ENCODE results near the gene STK39. TPM values are rescaled to one million over a fixed set of nuclear protein-coding genes. Genes with fewer than 3 reads are reported as not detected.

STK39 gene
- total RNA-seq, 3 donors from 2014 or later: 36.4 to 57.5 (median 52.5) TPM

DNA sequence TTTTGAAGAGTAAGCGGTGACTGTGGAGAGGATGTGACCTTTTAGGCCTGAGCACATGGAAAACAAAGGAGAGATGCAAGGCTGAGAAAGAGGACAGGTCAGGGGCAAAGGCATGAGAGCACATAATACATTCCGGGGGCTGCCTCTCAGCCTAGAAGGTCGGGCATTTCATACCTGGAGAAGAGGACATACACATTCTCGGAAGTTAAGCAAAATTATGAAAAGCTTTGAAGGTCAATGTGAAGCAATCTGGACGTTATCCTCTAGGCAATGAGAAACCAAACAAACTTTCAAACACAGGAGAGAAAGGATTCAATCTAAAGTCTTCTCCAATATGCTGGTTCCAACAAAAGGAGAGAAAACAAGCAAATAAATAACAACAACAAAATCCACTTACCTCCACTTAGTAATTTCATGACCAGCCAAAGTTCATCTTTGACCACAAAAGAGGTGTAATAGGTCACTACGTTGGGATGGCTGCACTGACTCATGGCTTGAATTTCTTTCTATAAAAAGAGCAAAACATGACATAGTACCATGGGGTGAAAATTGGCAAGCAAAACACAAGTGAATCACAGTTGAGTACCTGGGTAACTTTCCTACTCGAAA is 80.4 kb downstream of the STK39 start:
- DNase-seq (no peak), ATAC-seq (peak; percentile 51)
- Histone ChIP-seq H3K36me3 (ENCODE audit: low read depth) (no peaks in the 10 kb centered on the region), H3K4me1 (ENCODE audit: low read depth) (no peaks in the 10 kb centered on the region), H3K9me3 (no peaks in the 10 kb centered on the region), H3K4me3 (no peak overlapping the region)
- TF ChIP-seq, protein P1, sequence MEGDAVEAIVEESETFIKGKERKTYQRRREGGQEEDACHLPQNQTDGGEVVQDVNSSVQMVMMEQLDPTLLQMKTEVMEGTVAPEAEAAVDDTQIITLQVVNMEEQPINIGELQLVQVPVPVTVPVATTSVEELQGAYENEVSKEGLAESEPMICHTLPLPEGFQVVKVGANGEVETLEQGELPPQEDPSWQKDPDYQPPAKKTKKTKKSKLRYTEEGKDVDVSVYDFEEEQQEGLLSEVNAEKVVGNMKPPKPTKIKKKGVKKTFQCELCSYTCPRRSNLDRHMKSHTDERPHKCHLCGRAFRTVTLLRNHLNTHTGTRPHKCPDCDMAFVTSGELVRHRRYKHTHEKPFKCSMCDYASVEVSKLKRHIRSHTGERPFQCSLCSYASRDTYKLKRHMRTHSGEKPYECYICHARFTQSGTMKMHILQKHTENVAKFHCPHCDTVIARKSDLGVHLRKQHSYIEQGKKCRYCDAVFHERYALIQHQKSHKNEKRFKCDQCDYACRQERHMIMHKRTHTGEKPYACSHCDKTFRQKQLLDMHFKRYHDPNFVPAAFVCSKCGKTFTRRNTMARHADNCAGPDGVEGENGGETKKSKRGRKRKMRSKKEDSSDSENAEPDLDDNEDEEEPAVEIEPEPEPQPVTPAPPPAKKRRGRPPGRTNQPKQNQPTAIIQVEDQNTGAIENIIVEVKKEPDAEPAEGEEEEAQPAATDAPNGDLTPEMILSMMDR (IDR thresholded peaks at IDR 0.05): no peak
- intact Hi-C loops (cut with DNase I, micrococcal nuclease): no loop called here

DNA sequence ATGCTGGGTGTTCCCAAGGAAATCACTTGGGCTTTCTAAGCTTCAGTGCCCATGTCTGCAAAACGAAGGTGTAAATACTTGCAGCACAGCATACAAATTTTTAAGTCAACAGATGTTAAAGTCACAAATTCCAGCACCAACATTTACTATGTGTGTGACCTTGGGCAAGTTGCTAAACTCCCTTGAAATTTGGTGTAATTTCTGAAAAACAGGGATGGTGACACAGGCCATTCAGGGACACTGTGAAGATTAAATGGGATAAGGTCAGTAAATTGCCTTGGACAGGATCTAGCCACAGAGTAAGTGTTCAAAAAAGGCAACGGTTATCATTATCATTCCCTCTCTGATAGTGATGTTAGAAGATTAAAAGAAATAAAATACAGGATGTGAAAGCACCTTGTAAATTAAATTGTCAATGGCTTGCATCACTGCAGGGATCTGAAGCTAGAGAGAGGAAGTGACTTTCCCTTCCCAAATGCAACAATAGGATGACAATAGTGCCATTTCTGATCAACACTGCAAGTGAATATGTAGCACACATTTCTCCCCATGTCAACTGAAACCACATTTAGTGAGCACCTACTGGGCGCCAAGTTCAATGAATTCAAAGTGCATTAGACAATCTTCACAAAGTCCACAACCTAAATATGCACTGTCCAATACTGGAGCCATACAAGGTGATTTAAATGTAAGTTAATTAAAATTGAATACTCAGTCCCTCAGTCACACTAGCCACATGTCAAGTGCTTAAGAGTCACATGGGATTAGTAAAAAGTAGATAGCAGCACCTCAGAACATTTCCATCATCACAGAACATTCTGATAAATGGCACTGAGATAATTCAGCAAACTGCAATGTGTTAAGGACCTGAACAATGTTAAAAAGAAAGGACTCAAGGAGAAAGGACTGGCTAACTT is 81.2 kb downstream of the STK39 start:
- H3K4me3 ChIP-seq: no peak overlapping the region
- intact Hi-C loops (cut with DNase I, micrococcal nuclease): no loop called here
- no peaks in the 10 kb centered on the region for H3K4me1 ChIP-seq (ENCODE audit: low read depth)
- no peaks in the 10 kb centered on the region for H3K36me3 ChIP-seq (ENCODE audit: low read depth)
- TF ChIP-seq, protein P1 (IDR thresholded peaks at IDR 0.05): no peak
- DNase-seq (no peak), ATAC-seq (no peak)
- H3K9me3 ChIP-seq: no peaks in the 10 kb centered on the region

DNA sequence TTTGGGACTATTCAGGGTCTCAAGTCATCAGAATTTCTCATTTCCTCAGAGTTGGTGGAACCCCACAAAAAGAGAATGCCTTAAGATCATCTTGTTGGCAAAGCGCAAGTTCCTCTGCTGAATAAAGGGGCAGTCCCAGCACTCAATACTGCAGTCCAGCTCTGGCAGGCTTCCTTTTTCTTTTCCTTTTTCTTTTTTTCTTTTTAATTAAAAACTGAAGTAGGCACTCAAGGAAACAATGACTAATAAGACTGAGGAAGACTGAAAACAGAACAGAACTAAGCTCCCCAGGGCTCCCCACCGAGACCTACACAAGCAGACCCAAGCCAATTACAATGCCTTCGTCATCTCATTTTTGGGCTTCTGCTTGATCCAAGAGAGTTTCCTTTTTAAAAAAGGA is 82.0 kb downstream of the STK39 start:
- TF ChIP-seq, protein P1 (IDR thresholded peaks at IDR 0.05): no peak
- no peaks in the 10 kb centered on the region for H3K36me3 ChIP-seq (ENCODE audit: low read depth)
- no peak overlapping the region for H3K4me3 ChIP-seq
- H3K4me1 ChIP-seq (ENCODE audit: low read depth): no peaks in the 10 kb centered on the region
- no peak for DNase-seq
- no peak for ATAC-seq
- intact Hi-C loops (cut with DNase I, micrococcal nuclease): no loop called here
- H3K9me3 ChIP-seq: no peaks in the 10 kb centered on the region

DNA sequence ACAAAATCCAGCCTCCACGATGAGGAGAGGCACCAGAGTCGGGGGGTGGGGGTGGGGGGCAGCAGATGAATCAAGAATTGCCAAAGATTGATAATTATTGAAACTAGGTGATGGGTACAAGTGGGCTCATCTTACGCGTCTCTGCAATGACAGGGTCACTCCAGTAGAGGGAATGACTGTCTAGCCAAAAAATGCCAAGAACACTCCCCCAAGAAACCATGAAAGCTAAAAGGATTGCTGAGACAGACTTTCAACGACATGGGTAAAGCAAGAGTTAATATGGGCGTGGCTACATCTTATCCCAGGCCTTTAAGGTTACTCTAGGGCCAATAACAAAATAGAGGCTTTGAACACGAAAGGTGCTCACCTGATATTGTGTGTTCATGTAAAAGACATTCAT is 86.5 kb downstream of the STK39 start:
- Histone ChIP-seq H3K4me1 (ENCODE audit: low read depth) (no peaks in the 10 kb centered on the region), H3K4me3 (no peak overlapping the region), H3K36me3 (ENCODE audit: low read depth) (no peaks in the 10 kb centered on the region), H3K9me3 (no peaks in the 10 kb centered on the region)
- DNase-seq (no peak), ATAC-seq (peak; percentile 24)
- TF ChIP-seq, protein P1 (IDR thresholded peaks at IDR 0.05): no peak
- intact Hi-C loops (cut with DNase I, micrococcal nuclease): no loop called here

DNA sequence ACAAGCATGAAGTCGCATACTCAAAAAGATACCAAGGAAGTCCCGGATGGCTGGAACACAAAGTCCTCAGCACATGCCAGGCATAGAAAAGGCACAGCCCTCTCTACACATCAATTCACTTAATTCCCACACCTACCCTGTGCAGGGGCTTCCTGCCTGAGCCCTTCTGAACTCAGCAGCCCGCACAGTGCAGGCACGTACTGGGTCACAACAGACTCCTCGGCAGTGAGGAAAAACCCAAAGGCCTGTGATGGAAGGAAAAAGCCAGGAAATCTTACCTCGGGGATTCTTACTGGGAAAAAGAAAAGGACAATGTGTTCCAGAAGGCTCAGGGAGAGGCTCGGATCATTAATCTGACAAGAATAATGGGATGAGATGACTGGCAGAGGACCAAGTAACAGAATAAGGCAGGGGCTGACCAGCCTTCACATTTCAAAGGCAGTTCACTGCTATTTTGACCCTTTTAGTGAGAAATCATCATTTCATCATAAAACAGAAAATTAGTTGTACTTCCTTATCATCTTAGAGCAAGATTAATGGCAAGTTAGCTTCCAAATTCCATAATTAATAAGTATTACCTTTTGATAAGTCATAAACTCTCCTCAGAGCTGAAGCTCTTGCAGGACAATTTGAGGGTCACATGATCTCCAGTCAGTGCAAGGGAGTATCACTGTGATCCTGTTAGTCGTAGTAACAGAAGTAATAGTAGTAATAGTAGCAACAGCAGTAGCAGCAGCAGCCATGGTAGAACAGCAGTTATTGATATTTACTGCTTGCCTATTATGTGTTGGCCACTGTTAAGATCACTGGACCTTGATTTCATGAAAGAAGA is 87.4 kb downstream of the STK39 start:
- intact Hi-C loops (cut with DNase I, micrococcal nuclease): no loop called here
- TF ChIP-seq, protein P1 (IDR thresholded peaks at IDR 0.05): no peak
- Histone ChIP-seq H3K36me3 (ENCODE audit: low read depth) (no peaks in the 10 kb centered on the region), H3K4me1 (ENCODE audit: low read depth) (no peaks in the 10 kb centered on the region), H3K4me3 (no peak overlapping the region), H3K9me3 (no peaks in the 10 kb centered on the region)
- DNase-seq (no peak), ATAC-seq (no peak)

All from mucosa of descending colon (tissue), 3 donors.